NCI-H2171 (cell line): ENCODE data around the gene UQCC2.
A peak's percentile ranks its signal among the peaks of the same experiment; 100 is the strongest.

ENCODE experiments used
- DNase-seq: peaks from one replicate; lab custom pipeline; 2025; lab: John Stamatoyannopoulos, UW

Gene UQCC2

DNA sequence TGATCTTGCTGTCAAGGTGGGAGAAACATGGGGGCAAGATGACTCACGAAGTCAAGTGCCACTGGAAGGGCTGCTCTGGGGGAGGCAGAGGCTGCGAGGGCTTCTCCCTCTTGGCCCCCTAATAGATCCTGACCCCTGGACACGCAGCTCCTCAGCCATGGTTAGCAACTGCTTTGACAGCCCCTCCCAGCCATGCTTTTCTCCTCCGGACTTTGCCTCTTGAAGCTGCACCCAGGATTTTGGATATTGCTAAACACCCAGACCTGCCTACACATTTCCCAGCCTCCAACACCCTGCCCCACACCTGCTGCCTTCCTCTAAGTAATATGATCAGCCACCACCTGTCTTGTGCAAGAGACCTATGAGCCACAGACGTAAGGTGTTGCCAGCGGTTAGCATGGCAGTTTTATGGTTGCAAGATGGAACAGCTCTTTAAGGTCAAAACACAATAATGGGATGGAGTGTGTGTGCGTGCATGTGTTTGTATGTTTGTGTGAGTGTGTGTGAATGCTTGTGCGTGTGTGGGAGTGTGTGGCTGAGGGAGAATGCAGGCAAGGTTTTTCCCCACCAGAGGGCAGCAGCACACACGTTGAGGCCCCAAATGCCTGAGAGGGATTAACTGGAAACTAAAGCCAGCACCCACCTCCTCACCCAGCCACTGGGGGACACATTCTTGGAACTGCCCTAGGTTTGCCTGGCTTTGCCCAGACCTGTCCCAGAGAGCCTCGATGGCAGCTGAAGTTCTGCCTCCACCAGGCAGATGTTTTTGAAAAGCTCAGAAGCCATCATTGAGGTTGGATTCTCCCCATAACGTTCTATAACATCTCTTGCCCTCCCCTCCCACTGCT, 32.7 kb upstream of the UQCC2 start:
- peak; percentile 95 for DNase-seq

DNA sequence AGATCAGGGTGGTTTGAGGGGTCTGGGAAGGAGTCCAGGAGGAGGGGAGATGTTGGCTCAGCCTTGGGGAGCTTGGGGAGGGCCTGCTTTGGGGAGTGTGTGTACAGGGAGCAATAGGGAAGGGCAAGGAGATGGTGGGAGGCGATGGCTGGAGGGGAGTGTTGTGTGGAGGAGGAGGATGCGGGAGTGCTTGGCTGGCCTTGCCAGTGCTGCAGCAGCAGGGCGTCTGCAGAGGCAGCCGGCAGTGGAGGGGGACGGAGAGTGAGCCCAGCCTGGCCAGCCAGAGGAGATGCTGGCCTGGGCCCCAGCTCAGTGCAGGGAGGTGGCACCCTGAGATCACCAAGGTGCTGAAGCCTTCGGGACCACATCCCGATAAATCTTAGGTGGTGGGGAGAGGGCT, 31.3 kb upstream of the UQCC2 start:
- DNase-seq, result no peak

DNA sequence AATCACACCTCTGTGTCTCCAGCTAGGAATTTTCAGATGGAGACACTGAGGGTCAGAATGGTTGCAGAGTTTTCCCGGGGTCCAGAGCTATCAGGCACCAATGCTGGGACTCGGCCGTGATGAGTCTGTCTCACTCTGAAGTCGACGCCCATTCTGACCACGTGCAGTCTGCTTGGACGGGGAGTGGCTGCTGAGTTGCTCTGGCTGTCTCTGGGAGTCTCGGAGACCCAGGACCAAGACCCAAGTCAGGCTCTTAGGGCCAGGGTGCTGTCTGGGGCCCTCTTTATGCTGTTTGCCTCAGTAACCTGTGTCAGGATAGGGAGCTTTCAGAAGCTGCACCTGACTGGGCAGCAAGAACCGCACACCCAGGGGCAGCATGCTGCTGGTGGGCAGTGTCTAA, 30.6 kb upstream of the UQCC2 start:
- DNase-seq, result no peak

DNA sequence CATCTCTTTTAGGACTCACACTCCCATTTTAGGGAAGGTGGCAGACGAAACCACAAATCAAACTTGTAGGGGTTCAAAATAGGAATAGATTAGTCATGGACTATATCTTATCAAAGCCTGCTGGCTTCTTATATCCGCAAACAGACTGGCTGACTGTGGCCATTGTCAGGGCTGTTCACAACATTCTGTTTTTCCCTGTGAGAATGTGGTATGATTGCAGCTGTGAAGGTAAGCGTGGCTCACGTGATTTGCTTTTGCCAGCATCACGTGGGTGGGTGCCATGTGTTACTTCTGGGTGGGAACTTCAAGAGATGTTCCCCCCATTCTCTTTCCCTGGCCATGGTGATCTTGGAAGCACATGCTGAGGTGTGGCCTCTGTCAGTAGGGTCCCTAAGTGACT, 29.3 kb upstream of the UQCC2 start:
- no peak for DNase-seq

DNA sequence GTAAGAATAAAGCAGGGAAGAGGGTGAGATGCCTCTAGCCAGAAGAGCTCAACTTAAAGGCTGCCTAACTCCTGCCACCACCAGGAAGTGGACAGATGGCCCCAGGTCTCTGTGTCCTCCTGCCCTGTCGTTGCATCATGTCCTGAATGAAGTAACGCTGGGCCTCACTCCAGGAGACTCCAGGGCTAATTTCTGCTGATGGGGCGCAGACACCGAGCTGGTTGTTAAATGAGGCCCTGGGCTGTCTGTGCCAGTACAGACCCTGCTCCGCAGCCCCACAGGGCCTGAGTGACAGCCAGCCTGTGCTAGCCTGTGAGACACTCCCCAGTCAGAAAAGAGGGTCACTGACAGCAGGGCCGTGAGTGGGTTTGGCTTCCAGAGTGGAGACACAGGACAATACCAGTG, 28.7 kb upstream of the UQCC2 start:
- DNase-seq, result no peak

DNA sequence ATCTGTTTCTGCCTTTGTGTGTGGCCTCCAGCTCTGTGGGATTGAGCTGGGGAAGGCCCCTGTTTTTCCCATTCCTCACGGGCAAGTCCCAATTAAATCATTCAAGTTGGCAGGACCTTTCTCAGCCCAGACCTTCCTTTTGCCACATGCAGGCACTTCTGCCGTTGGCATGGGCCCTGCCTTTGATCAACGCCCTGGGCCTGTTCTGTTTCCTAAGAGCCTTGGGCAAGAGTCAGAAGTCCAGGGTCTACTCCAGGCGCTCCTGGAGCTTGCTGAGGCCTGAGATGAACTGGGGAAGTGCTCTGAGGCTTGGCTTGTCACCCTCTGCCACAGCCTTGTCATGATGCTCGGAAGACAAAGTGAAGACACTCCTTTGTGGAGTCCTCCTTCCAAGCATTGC, 28.1 kb upstream of the UQCC2 start:
- DNase-seq, result no peak

DNA sequence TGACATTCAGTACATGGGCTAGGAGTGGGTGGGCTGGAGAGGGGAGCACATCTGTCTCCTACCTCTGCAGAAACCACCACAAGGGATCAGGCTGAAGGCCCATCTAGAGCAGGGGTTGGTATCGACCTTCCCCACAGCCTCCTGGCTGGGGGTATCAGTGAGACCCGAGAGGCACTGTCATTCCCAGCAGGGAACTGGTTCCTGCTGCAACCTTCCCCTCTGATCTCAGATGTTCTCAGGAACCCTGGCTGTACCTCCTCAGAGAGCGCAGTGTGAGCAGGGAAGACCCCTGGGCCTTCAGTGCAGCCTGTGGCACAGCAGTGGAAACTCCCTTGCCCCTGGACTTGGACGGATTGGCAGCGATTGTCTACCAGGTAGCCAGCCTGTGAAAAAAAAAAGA, 27.4 kb upstream of the UQCC2 start:
- no peak for DNase-seq

DNA sequence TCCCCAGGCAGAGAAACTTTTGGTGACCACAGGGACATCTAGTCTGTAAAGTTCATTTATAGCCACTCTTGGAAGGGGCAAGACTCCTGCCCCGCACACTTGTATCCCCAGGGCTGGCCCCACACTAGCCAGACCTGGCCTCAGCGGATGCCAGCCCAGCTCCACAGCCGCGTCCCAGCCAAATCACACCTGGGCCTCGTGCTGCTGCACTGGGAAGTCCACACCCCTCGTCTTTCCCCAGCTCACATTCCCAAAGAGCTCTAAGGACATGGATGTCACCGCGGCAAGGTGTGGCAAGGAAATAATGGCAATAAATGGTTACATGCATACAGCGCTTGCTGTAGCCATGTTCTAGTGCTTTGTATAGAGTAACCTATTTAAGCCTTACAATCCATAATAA, 26.7 kb upstream of the UQCC2 start:
- no peak for DNase-seq

DNA sequence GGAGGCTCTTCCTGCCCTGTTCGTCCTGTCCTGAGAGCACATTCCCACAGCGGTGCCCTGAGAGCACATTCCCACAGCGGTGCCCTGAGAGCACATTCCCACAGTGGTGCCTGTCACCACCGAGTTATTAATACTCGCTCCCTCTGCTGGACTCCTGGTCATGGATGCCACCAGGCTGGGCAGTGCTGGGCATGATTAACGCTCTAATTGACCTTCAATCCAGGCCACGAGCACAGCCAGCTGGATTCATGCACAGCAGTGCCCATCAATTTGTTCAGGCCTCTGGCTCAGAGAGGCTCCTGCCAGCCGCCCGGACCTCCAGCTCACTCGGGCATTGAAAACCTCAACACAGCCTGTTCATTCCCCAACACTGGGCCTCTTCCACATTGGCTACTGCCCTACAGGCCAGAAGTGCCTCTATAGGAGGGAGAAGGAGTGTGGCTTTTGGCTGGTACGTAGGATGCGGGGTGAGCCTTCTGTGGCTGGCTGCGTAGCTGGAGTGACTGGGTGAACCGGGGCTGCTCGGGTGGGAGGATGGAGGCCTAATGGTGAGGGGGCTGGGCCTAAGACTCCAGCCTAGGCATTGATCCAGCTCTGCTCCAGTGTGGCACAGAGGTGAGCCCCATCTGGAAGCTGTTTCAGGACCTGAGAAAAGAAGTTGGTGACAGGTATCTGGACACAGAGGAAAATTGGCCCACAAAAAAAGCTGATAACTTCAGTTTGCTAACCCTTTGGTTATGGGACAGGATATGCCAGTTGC, 25.9 kb upstream of the UQCC2 start:
- DNase-seq, result no peak

DNA sequence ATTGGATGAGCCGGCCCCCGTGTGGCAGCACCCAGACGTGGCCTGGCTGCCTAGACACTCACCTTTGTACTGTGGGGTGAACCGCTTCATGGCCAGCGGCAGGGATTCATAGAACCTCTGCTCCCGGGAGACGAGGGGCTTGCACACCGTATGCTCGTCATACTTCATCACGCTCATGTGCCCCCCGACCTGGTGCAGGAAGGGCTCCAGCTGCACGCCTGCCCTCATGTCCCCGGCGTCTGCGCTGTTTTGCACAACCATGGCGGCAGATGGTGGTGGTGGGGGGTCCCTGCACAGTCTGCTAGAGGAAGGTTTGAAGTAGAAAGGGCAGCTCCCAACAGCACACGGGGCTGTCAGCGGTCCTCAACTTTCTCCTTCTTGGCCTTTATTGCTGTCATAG, 23.7 kb upstream of the UQCC2 start:
- DNase-seq, result no peak

DNA sequence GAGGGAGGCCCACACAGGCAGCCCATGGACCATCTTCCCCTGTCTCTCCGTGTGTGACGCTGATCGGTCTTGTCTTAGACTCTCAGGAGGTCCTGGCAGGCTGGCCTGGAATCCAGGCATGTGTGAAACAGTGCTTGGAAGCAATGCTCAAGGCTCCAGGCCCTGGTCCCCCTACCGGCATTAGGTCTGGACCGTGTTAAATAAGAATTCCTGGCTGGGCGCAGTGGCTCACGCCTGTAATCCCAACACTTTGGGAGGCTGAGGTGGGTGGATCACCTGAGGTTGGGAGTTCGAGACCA, 22.2 kb upstream of the UQCC2 start:
- no peak for DNase-seq

DNA sequence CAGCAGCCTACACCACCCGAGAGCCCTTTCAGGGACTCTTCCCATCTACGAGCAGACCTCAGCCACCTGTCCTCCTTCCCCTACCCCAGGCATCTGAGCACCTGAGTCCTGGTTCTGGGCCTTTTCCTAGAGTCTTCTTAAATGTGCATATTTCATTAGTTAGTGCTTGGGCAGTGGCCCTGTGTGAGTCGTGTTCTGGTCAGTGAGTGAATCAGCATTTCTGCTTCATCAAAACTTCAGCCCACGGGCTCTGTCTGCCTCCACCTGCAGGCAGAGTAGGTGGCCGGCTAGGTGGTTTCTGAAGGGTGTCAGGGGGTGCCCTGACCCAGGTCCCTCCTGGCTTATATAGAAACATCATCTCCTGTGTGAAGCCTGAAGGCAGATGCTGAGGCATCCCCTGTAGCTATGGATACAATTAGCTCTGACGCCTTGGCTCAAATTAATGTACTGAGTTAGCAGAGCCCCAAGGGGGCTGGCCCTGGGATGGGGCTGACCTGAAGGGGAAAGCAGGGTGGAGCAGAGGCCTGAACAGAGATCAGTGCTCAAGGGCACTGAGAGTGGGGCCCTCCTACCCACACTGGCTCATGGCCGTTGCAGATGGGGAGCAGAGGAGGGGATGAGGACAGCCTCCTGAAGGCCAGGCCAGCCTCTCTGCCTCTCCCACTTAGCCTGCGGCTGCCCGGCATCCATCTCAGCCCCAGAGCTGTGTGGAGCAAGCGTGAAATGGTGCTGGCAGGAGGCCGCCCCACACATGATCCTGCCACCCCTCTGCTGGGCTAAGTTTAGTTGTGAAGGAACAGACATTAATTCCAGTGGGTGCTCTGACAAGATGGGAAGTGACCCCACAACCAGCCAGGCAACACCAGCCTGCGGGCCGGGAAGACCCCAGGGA, 21.6 kb upstream of the UQCC2 start:
- no peak for DNase-seq

DNA sequence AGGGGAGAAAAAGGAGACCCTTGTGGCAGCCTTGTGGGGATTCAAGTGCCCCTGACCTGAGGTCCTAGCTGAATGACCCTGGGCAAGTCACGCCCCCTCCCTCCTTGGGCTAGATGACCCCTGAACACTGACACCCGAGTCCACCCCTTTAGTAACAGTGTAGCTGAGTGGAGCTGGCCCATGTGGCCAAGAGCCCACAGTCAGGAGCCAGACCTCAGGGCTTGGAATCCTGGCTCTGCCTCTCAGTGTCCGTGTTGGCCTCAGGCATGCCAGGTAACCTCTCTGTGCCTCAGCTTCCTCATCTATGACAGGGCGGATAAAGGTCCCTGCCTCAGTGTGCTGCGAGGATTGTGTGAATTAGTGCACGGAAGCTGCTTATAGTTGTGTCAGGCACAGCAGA, 20.9 kb upstream of the UQCC2 start:
- DNase-seq, result no peak

DNA sequence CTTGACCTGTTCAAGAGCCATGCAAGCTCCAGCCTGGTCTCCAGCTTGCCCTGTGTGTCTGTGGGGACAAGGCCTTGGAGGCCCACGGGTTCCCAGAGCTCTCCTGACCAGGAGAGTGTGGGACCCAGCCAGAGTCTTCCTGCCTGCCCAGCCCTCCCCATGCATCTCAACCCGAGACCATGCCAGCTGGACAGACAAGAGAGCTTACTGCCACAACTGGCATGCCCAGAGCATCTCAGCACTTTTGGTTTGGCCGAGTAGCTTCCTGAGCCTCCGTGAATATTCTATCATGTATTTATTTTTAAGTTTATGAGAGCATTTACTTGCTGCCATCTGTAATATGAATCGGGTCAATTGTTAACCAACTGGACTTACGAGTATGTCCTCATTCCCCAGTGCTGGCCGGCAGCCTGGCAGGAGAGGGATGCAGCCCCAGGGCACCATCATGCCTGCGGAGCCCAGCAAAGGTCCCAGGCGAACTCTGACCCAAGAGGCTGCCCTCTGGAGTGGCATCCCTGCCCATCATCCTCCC, 20.3 kb upstream of the UQCC2 start:
- no peak for DNase-seq

DNA sequence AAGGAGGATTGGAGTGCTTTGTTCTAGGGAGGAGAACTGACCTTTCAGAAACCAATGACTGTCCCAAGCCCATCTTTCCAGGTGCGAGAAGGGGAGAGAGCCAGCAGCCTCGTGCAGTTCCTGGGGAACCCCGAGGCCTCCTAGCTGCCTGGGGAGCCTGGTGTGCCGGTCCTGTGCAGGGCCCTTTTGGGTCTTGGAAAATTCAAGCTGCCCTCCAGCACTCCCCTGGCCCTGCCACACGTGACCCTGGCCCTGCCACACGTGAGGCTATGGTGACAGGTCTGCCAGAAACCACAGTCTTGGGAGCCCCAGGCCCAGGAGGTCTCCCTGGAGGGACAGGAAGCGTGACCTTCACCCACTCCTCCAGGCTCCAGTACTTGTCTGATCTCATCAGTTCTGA, 19.5 kb upstream of the UQCC2 start:
- DNase-seq, result no peak

DNA sequence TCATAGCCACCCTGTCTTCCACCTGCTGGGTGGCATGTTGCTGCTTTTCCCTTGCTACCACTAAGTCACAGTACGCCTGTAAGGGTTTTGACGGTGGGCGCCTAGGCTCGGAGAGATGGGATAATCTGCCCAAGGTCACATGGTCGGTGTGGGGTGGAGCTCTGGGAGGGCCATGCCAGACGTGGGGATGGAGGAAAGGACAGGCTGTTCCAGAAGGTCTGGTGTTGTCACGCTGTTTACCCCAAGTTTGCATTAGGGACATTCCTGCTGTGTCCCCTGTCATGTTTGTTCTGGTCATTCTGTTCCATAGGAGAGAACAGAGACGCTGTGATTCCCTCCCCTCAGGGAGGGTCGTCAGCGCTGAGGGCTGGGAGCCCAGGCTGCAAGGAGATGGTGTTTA, 19.1 kb upstream of the UQCC2 start:
- no peak for DNase-seq

DNA sequence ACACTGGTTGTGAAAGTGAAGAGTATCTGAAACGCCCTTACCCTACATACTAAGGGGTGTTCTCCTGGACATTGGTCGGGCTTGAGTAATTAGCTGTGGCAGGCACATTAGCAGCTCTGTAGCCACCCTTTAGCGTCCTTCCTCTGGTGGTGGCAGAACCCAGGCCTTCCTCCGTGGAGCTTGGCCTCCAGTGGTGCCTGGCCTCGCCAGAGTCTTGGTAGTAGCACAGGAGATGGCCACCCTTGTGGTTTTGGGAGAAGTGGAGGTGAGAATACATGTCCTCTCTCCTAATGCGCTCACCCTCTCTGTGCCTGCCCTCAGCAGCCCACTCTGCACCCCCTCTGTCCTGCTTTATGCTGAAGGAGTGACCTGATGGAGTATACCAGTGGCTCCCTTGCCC, 17.6 kb upstream of the UQCC2 start:
- DNase-seq, result no peak

DNA sequence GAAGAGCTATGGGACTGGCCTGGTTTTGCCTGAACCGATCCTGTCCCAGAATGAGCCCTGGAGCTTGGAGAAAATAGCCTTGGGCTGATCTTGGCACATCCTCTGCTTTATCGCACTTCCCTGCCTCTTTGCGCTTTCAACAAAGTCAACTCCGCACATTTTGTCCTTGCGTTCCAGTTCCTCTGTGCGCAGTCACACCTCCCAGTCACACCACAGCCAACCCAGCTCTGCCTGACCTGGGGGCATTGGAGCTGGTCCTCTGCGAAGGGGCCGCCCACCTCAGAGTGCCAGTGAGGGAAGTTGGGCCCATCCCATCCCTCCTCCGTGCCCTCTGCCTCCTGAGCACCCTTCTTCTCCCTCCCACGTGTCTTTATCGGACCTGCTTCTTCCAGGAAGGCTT, 16.9 kb upstream of the UQCC2 start:
- no peak for DNase-seq

DNA sequence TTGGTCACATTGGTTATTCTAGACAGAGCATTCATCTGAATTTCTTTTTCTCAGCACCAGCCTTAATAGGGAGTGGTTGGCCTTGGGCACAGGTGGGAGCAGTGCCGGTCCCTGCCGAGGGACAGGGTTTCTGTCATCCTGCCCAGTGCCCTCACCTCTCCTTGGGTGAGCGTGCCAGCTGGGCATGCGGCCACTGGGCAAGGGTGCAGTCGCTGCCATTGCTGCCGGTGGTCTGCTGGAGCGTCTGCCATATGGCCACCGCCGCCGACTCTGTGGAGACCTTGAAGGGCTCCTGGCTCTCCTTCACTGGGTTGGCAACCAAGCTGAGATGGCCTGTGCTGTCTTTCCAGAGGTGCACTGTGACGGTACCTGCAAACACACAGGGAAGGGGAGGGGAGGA, 16.4 kb upstream of the UQCC2 start:
- DNase-seq, result no peak

DNA sequence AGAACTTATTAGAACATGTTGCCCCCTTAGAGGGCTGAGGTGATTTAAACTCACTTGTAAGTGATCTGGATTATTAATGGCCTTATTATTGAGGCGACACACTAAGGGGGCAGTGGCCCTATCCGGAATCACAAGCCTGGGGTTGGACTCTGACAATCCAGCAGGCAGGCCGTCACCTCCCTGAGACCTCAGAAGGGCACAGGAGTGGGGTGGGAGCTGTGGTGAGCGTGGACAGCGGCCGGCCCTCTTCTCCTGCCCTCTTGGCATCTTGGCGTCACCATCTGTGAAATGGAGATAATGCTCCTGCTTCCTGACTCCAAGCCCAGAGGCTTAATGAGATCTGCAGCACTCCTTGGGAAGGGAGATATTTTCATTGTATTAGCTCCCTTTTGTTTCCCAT, 15.6 kb upstream of the UQCC2 start:
- no peak for DNase-seq

DNA sequence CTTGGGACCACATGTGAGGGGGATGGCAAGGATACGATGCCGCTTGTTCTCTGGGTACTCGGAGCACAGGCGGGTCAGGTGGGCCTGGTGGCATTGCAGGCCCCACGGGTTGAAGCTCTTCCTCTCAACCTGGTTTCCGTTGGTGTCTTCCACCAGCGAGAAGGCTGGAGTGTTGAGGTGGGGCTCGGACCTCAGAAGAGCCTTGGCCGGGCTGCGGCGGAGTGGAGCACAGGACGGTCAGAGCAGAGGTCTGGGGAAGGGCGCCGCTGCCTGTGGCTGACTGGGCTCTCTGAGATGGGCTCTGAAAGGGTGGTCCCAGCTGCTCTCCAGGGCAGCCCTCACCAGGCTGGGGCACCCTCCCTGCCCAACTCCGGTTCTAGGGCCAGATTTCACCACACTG, 15.2 kb upstream of the UQCC2 start:
- DNase-seq, result no peak

DNA sequence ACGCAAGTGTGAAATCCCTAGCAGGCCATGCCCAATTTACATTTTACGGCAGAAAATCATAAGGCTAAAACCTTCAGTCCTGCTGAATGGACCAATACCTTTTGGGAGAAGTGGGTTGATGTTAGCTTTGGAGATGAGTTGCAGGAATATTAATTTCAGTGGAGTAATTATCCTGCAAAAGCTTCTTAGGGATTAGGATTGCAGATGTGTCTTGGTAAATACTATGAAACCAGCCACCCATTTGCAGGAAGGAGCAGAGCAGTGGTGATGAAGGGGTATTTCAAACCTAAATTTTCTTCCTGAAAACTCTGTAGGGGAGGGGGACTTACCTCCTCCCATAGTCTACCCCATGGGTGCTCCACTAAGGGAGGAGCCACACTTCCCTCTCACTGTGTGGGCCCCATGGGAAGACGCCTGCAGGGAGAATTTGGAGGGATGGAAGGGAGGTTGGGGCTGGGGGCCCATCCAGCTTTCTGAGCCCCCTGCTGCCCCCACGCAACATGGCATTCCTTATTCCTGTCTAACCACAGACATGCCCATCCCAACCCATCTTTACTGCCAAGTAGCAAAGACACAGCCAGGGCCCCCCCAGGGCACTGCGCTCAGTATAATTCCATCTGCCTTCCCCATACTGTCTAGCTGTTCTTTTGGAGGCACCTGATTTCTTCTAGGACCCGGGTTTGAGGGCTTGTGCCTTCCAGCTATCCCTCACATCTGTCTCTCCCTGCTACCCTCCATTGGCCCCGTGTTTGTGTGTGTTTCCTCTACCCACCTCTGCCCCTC, 14.6 kb upstream of the UQCC2 start:
- DNase-seq, result no peak
